ENCODE measurements around the gene SLC29A1. TPM values are rescaled to one million over a fixed set of nuclear protein-coding genes. Genes with fewer than 3 reads are reported as not detected.

Gene SLC29A1
- total and polyA plus RNA-seq, 9 of the 15 experiments (the other 6 are each of a cell fraction or from before 2014, with no cell fraction given) = 18.9 to 170 (median 57.7) TPM

DNA sequence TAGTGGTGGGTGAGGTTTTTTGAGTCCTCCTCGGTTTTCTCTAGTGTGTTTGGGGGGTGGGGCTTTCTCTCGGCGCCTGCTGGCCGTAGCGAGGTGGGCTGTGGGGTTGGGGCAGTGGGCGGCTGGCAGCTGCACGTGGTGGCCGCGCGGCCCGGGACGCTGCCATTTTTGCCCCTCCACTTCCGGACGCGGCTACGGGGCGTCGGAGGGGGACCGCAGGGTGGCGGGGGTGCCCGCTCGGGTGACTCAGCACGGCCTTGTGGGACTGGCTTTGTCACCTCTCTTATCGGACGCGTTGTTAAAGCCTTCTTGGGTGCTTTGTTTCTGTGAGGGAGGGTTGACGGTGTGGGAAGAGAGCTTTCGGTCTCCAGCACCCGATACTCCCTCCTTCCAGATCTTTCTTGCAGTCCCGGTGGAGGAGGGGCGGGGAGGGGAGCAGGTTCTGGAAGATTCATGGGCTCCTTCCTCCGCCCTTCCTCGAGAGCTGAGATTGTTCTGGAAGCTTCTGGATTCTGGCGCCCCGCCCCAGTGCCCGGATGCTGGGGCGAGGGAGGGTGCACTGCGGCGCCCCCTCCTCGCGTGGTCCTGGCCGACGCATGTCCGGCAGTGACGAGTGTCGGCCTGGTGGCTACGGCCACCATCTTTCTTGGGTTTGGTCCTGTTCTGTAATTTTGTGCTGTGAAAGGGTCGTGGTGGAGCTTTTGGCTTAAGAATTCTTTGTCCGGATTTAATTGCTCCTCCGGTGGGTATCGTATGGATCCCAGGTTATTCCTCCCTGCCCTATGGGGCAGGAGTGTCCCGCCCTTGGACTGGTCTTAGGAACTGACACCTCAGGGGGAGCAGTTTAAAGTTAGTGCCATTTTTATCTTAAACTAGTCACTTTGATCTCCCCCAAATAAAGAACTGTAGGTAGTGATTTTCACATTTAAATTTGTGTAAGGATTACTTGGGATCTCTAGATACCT, 24.2 kb downstream of the SLC29A1 start (continued):
- TF ChIP-seq MYC (IDR thresholded peaks at IDR 0.05; ENCODE audit: low read depth, low read length) = peak; percentile 98
- peak; percentile 100 for TF ChIP-seq MYC (CRISPR knock-in tag; IDR thresholded peaks at IDR 0.05; ENCODE audit: borderline replicate concordance, low read depth)
- TF ChIP-seq TAF15 (IDR thresholded peaks at IDR 0.05; ENCODE audit: low read depth, low read length) = no peak
- TF ChIP-seq, protein P1, sequence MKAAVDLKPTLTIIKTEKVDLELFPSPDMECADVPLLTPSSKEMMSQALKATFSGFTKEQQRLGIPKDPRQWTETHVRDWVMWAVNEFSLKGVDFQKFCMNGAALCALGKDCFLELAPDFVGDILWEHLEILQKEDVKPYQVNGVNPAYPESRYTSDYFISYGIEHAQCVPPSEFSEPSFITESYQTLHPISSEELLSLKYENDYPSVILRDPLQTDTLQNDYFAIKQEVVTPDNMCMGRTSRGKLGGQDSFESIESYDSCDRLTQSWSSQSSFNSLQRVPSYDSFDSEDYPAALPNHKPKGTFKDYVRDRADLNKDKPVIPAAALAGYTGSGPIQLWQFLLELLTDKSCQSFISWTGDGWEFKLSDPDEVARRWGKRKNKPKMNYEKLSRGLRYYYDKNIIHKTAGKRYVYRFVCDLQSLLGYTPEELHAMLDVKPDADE (conservative IDR thresholded peaks at IDR 0.05; ENCODE audit: control insufficient read depth, low read depth, low read length) = peak; percentile 88; the same call in 1 of the 2 replicates
- TF ChIP-seq SAFB (IDR thresholded peaks at IDR 0.05; ENCODE audit: borderline replicate concordance, low read depth, low read length) = no peak
- peak; percentile 99 for TF ChIP-seq MNT (conservative IDR thresholded peaks at IDR 0.05)
- TF ChIP-seq UBTF (IDR thresholded peaks at IDR 0.05; ENCODE audit: borderline replicate concordance in 1 of 2, low read depth in 2 of 2, low read length in 2 of 2) = no peak
- TF ChIP-seq, protein P2, sequence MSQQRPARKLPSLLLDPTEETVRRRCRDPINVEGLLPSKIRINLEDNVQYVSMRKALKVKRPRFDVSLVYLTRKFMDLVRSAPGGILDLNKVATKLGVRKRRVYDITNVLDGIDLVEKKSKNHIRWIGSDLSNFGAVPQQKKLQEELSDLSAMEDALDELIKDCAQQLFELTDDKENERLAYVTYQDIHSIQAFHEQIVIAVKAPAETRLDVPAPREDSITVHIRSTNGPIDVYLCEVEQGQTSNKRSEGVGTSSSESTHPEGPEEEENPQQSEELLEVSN (IDR thresholded peaks at IDR 0.05; ENCODE audit: borderline replicate concordance in 1 of 2, extremely low read depth in 1 of 2, insufficient read depth in 1 of 2, insufficient read length in 1 of 2, low read depth in 1 of 2, low read length in 1 of 2, poor library complexity in 1 of 2, severe bottlenecking in 1 of 2) = peak; percentile 13 to 77
- no peak for TF ChIP-seq ZNF124 (CRISPR knock-in tag; IDR thresholded peaks at IDR 0.05)
- TF ChIP-seq, protein P3, sequence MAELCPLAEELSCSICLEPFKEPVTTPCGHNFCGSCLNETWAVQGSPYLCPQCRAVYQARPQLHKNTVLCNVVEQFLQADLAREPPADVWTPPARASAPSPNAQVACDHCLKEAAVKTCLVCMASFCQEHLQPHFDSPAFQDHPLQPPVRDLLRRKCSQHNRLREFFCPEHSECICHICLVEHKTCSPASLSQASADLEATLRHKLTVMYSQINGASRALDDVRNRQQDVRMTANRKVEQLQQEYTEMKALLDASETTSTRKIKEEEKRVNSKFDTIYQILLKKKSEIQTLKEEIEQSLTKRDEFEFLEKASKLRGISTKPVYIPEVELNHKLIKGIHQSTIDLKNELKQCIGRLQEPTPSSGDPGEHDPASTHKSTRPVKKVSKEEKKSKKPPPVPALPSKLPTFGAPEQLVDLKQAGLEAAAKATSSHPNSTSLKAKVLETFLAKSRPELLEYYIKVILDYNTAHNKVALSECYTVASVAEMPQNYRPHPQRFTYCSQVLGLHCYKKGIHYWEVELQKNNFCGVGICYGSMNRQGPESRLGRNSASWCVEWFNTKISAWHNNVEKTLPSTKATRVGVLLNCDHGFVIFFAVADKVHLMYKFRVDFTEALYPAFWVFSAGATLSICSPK (IDR thresholded peaks at IDR 0.05; ENCODE audit: borderline replicate concordance) = no peak
- no peak for TF ChIP-seq ZNF436 (CRISPR knock-in tag; IDR thresholded peaks at IDR 0.05)
- TF ChIP-seq CBFA2T2 (conservative IDR thresholded peaks at IDR 0.05) = no peak
- TF ChIP-seq ZNF780A (CRISPR knock-in tag; IDR thresholded peaks at IDR 0.05) = no peak
